GM12878 (cell line): Measurements from ENCODE around the gene SPATA3. TPM values are rescaled to one million over a fixed set of nuclear protein-coding genes. Genes with fewer than 3 reads are reported as not detected.

Experiments used
- ATAC-seq: fragments of 200-7000 bp; cut with Tn5 transposase; 3 replicates; pipeline ENCODE4 v1.9.1; 2020; ENCODE audit warnings: mild to moderate bottlenecking, moderate library complexity
- BruUV-seq: library from RNA; stranded (reverse); fragments of 400-500 nt; replicated peaks from 2 replicates; lab custom pipeline; 2021; lab: Mats Ljungman, UMichigan
- CTCF ChIA-PET: fragments of 300-600 bp; sonication (Branson Sonifier 250); formaldehyde crosslinking; extraction: SDS; loops from one replicate; lab custom pipeline; 2021; ENCODE audit warnings: inconsistent platforms; lab: Yijun Ruan, JAX
- POLR2A ChIA-PET: fragments of 350-600 bp; formaldehyde crosslinking; extraction: SDS; loops from one replicate; lab custom pipeline; 2021; ENCODE audit warnings: inconsistent platforms; lab: Charles Lee
- RAD21 ChIA-PET: fragments of 300-600 bp; sonication (Branson Sonifier 250); formaldehyde crosslinking; loops from one replicate; lab custom pipeline; 2023; ENCODE audit warnings: antibody characterized with exemption; ENCODE audit not compliant: unreplicated experiment; lab: Charles Lee
- SMC1A ChIA-PET: fragments of 300-600 bp; sonication (Branson Sonifier 250); formaldehyde crosslinking; loops from one replicate; lab custom pipeline; 2023; ENCODE audit not compliant: unreplicated experiment, uncharacterized antibody; lab: Charles Lee
- DNase-seq: peaks from one replicate; pipeline ENCODE4 v3.0.0-alpha.2; 2011; ENCODE audit warnings: low read depth, low spot score
- FAIRE-seq: peaks from 3 replicates; lab custom pipeline; 2011; peaks lifted over from hg19 to GRCh38; lab: Jason Lieb, UNC
- H2AFZ ChIP-seq: 2 replicates; pipeline ENCODE4 v1.6.0; 2011; ENCODE audit warnings: low read depth, low read length, control low read depth; ENCODE audit not compliant: control insufficient read depth
- H3K27ac ChIP-seq: 2 replicates; pipeline ENCODE4 v1.5.1; 2011; ENCODE audit warnings: control low read depth; ENCODE audit not compliant: control insufficient read depth, insufficient read depth
- H3K27me3 ChIP-seq, 2 experiments: replicated peaks in 1 of 2; 2 replicates each; pipeline versions ENCODE4 v1.6.0 to v1.6.1; 2011; ENCODE audit warnings: low read length in 1 of 2; ENCODE audit not compliant: control insufficient read depth in 2 of 2, insufficient read depth in 2 of 2
- H3K36me3 ChIP-seq, 2 experiments: 2 replicates each; pipeline ENCODE4 v1.5.1; 2011; ENCODE audit warnings: low read length in 1 of 2; ENCODE audit not compliant: control insufficient read depth in 2 of 2, insufficient read depth in 2 of 2
- H3K4me1 ChIP-seq: 2 replicates; pipeline ENCODE4 v1.6.1; 2011; ENCODE audit warnings: mild to moderate bottlenecking, low read length, moderate library complexity, mixed read lengths; ENCODE audit not compliant: control insufficient read depth, insufficient read depth
- H3K4me2 ChIP-seq: 2 replicates; pipeline ENCODE4 v1.6.0; 2011; ENCODE audit warnings: control low read depth; ENCODE audit not compliant: control insufficient read depth, insufficient read depth
- H3K4me3 ChIP-seq: fragments of 200-600 bp; sonication (generic); 2 replicates; pipeline ENCODE4 v1.5.1; 2016
- H3K79me2 ChIP-seq: 2 replicates; pipeline ENCODE4 v1.6.0; 2011; ENCODE audit warnings: low read length; ENCODE audit not compliant: control insufficient read depth, insufficient read depth
- H3K9ac ChIP-seq: 2 replicates; pipeline ENCODE4 v1.8.0; 2011; ENCODE audit warnings: low read length, control low read depth, mixed read lengths; ENCODE audit not compliant: control insufficient read depth, insufficient read depth
- H3K9me3 ChIP-seq: replicated peaks from 3 replicates; pipeline ENCODE4 v1.5.1; 2011; ENCODE audit warnings: mild to moderate bottlenecking, low read length; ENCODE audit not compliant: control insufficient read depth, insufficient read depth
- H4K20me1 ChIP-seq: 2 replicates; pipeline ENCODE4 v1.6.0; 2011; ENCODE audit not compliant: control insufficient read depth, insufficient read depth
- BACH1 ChIP-seq: fragments of 450-650 bp; IDR thresholded peaks from 2 replicates; pipeline ENCODE4 v1.6.1; 2017; ENCODE audit warnings: mild to moderate bottlenecking, borderline replicate concordance
- FOXK2 ChIP-seq: fragments of 450-650 bp; IDR thresholded peaks from 2 replicates; pipeline ENCODE4 v1.6.1; 2017; ENCODE audit warnings: mild to moderate bottlenecking, moderate library complexity
- GABPA ChIP-seq: IDR thresholded peaks from 2 replicates; pipeline ENCODE4 v1.6.1; 2014; ENCODE audit warnings: antibody characterized with exemption, low read depth, mild to moderate bottlenecking, inconsistent platforms
- MEF2B ChIP-seq: fragments of 450-650 bp; IDR thresholded peaks from 2 replicates; pipeline ENCODE4 v1.6.1; 2018; ENCODE audit warnings: mild to moderate bottlenecking, moderate library complexity; ENCODE audit not compliant: partially characterized antibody, poor library complexity, severe bottlenecking
- NR2F1 ChIP-seq: fragments of 450-650 bp; conservative IDR thresholded peaks from 2 replicates; pipeline ENCODE4 v1.6.1; 2017; ENCODE audit warnings: mild to moderate bottlenecking
- SMARCA5 ChIP-seq: fragments of 450-650 bp; IDR thresholded peaks from 2 replicates; pipeline ENCODE4 v1.6.1; 2017; ENCODE audit warnings: mild to moderate bottlenecking
- ZNF592 ChIP-seq: fragments of 450-650 bp; IDR thresholded peaks from 2 replicates; pipeline ENCODE4 v1.6.1; 2017; ENCODE audit warnings: mild to moderate bottlenecking, moderate library complexity
- WGBS: methylation state at CpG from one replicate; pipeline ENCODE4 v1.1.6; 2016; ENCODE audit warnings: low lambda C conversion rate; ENCODE audit not compliant: insufficient replicate concordance, insufficient coverage; ENCODE audit errors: missing lambda C conversion rate; 5-methylcytosine and 5-hydroxymethylcytosine counted together
- in situ Hi-C: fragments of 300-500 bp; cut with MboI; formaldehyde crosslinking; loops from 9 replicates; pipeline ENCODE4 v1.14.3; 2018; ENCODE audit warnings: mixed read lengths
- intact Hi-C: fragments of 100-400 bp; cut with micrococcal nuclease; formaldehyde crosslinking; loops from one replicate; pipeline ENCODE4 v1.14.2; 2022; ENCODE audit not compliant: unreplicated experiment
- polyA plus RNA-seq, 11 experiments: library from polyadenylated mRNA; depleted of rRNA in 4 of 11; unstranded in 6 of 11; stranded (reverse) in 5 of 11; fragments of >200 nt; fragmentation: Nextera tagmentation in 4 of 11; fragmentation: Illumina TruSeq in 1 of 11; extraction: Ambion mirVana in 4 of 11; extraction: Trizol in 1 of 11; gene quantifications; 1 replicate in 1 of 11; 2 replicates in 10 of 11; pipeline versions ENCODE4 v1.2.1 to v1.2.3, GENCODE V29; 2011 to 2016; ENCODE audit warnings: inconsistent platforms in 2 of 11, missing spikeins in 2 of 11, low read depth in 1 of 11
- total RNA-seq, 4 experiments: library from RNA; depleted of rRNA in 3 of 4; stranded (reverse); fragments of >200 nt in 3 of 4; fragmentation: Illumina TruSeq in 1 of 4; extraction: Trizol in 1 of 4; gene quantifications; 2 replicates each; pipeline versions ENCODE4 v1.2.1 to v1.2.3, GENCODE V29; 2013 to 2021

The SPATA3 gene
- total and polyA plus RNA-seq, 10 of the 15 experiments (the other 5 are each of a cell fraction or from before 2014, with no cell fraction given): not detected

- TF ChIP-seq ZNF592: no peak
- TF ChIP-seq GABPA: no peak
- TF ChIP-seq SMARCA5: no peak
- no peak for TF ChIP-seq BACH1
These were observed 51.5 kb downstream of the SPATA3 start (continued) for GRCh38 chr2:231047274-231047922.

GRCh38 chr2:231047923-231048915, 52.3 kb downstream of the SPATA3 start:
- TF ChIP-seq MEF2B (no peak), FOXK2 (no peak), NR2F1 (no peak)
- H3K4me2 ChIP-seq: no peak overlapping the region
- 17% methylated on average over 10 of the region's 10 CpGs for WGBS
- no peaks in the 10 kb centered on the region for H4K20me1 ChIP-seq
- H3K79me2 ChIP-seq: no peaks in the 10 kb centered on the region
- no peak overlapping the region for H2AFZ ChIP-seq
- peaks cover 0 to 2% of the 10 kb centered on the region in 2 experiments; a peak in 2 of 4 replicates for H3K27me3 ChIP-seq
- ATAC-seq (no peak), FAIRE-seq (no peak), DNase-seq (no peak)
- no peaks in the 10 kb centered on the region for H3K36me3 ChIP-seq
- no peak overlapping the region for H3K27ac ChIP-seq
- H3K4me3 ChIP-seq: no peak overlapping the region
- ChIA-PET SMC1A (interaction anchor here (0.6 to 1.7 kb wide), 2 partner anchors 10 to 224 kb away, joined by 3 read pairs; no protein-coding TSS in a partner anchor), CTCF (interaction anchor here (0.6 to 2.9 kb wide), 6 partner anchors 8 to 202 kb away, joined by 3 to 9 read pairs (median 3); partner anchors contain the start of gene PSMD1), POLR2A (no interaction called here), RAD21 (interaction anchor here (0.8 kb wide), 1 partner anchor 224 kb away, joined by 3 read pairs; no protein-coding TSS in a partner anchor)
- no TSS peak for BruUV-seq
- peaks cover 7% of the 10 kb centered on the region; the same call in 1 of the 2 replicates for H3K4me1 ChIP-seq
- no peaks in the 10 kb centered on the region for H3K9me3 ChIP-seq
- in situ Hi-C loops (no loop called here), intact Hi-C loops (no loop called here)
- H3K9ac ChIP-seq: no peak overlapping the region
